SK-N-SH treated with all-trans-retinoic acid at 6 μM for 48 hours (cell line): ENCODE measurements around the gene RNGTT.

ENCODE experiments used
- ATAC-seq: fragments of 200-7000 bp; cut with Tn5 transposase; 3 replicates; pipeline ENCODE4 v1.9.1; 2020; ENCODE audit warnings: mild to moderate bottlenecking, moderate library complexity
- ARNTL ChIP-seq: fragments of 450-650 bp; formaldehyde crosslinking; IDR thresholded peaks from 2 replicates; pipeline ENCODE4 v1.5.0; 2020; ENCODE audit warnings: low read depth, mild to moderate bottlenecking, moderate library complexity, borderline replicate concordance
- BACH2 ChIP-seq: fragments of 250-450 bp; sonication (Bioruptor Pico); IDR thresholded peaks from 2 replicates; pipeline ENCODE4 v1.9.0; 2021; ENCODE audit warnings: mild to moderate bottlenecking, borderline replicate concordance
- CSDC2 ChIP-seq: fragments of 250-450 bp; sonication (Bioruptor Pico); IDR thresholded peaks from 2 replicates; pipeline ENCODE4 v1.5.0; 2020; ENCODE audit warnings: mild to moderate bottlenecking, moderate library complexity
- ESRRG ChIP-seq: fragments of 250-450 bp; sonication (Bioruptor Pico); IDR thresholded peaks from 2 replicates; pipeline ENCODE4 v1.6.1; 2021; ENCODE audit warnings: mild to moderate bottlenecking
- GLIS3 ChIP-seq: fragments of 250-450 bp; sonication (Bioruptor Pico); IDR thresholded peaks from 2 replicates; pipeline ENCODE4 v1.5.0; 2020; ENCODE audit warnings: mild to moderate bottlenecking, moderate library complexity
- ISL1 ChIP-seq: fragments of 250-450 bp; sonication (Bioruptor Pico); IDR thresholded peaks from 2 replicates; pipeline ENCODE4 v2.1.2; 2022; ENCODE audit warnings: mild to moderate bottlenecking, moderate library complexity
- PPARA ChIP-seq: fragments of 250-450 bp; sonication (Bioruptor Pico); IDR thresholded peaks from 2 replicates; pipeline ENCODE4 v1.5.0; 2020; ENCODE audit warnings: mild to moderate bottlenecking, borderline replicate concordance
- RARB ChIP-seq: fragments of 250-450 bp; sonication (Bioruptor Pico); IDR thresholded peaks from 2 replicates; pipeline ENCODE4 v1.8.0; 2021; ENCODE audit warnings: mild to moderate bottlenecking, moderate library complexity
- SNAI2 ChIP-seq: fragments of 250-450 bp; sonication (Bioruptor Pico); IDR thresholded peaks from 2 replicates; pipeline ENCODE4 v1.5.0; 2020; ENCODE audit warnings: mild to moderate bottlenecking, moderate library complexity
- TCF4 ChIP-seq: fragments of 250-450 bp; sonication (Bioruptor Pico); IDR thresholded peaks from 2 replicates; pipeline ENCODE4 v1.8.0; 2021; ENCODE audit warnings: mild to moderate bottlenecking, moderate library complexity, borderline replicate concordance
- TOX ChIP-seq: fragments of 250-450 bp; sonication (Bioruptor Pico); IDR thresholded peaks from 2 replicates; pipeline ENCODE4 v1.8.0; 2021; ENCODE audit warnings: mild to moderate bottlenecking, moderate library complexity, borderline replicate concordance
- ZC3H10 ChIP-seq: fragments of 250-450 bp; sonication (Bioruptor Pico); IDR thresholded peaks from 2 replicates; pipeline ENCODE4 v1.5.1; 2021; ENCODE audit warnings: mild to moderate bottlenecking, moderate library complexity
- ZFP3 ChIP-seq: fragments of 250-450 bp; sonication (Bioruptor Pico); IDR thresholded peaks from 2 replicates; pipeline ENCODE4 v1.5.0; 2020; ENCODE audit warnings: mild to moderate bottlenecking, moderate library complexity
- ZFP30 ChIP-seq: fragments of 450-650 bp; formaldehyde crosslinking; IDR thresholded peaks from 2 replicates; pipeline ENCODE4 v1.5.0; 2022; ENCODE audit warnings: mild to moderate bottlenecking, moderate library complexity
- ZNF565 ChIP-seq: fragments of 450-650 bp; formaldehyde crosslinking; conservative IDR thresholded peaks from 2 replicates; pipeline ENCODE4 v1.5.0; 2020; ENCODE audit warnings: low read depth, mild to moderate bottlenecking, moderate library complexity
- ZNF70 ChIP-seq: fragments of 450-650 bp; formaldehyde crosslinking; IDR thresholded peaks from 2 replicates; pipeline ENCODE4 v1.5.0; 2020; ENCODE audit warnings: mild to moderate bottlenecking, moderate library complexity
- ZNF8 ChIP-seq: fragments of 450-650 bp; formaldehyde crosslinking; IDR thresholded peaks from 2 replicates; pipeline ENCODE4 v1.5.0; 2020; ENCODE audit warnings: mild to moderate bottlenecking, moderate library complexity
- TF ChIP-seq, protein P1 (sequence below): fragments of 250-450 bp; sonication (Bioruptor Pico); IDR thresholded peaks from 2 replicates; pipeline ENCODE4 v1.5.1; 2021; ENCODE audit warnings: mild to moderate bottlenecking, moderate library complexity
- TF ChIP-seq, protein P2 (sequence below): fragments of 250-450 bp; sonication (Bioruptor Pico); IDR thresholded peaks from 2 replicates; pipeline ENCODE4 v1.5.1; 2020; ENCODE audit warnings: low read depth, mild to moderate bottlenecking, moderate library complexity
- TF ChIP-seq, protein P3 (sequence below): fragments of 250-450 bp; sonication (Bioruptor Pico); IDR thresholded peaks from 2 replicates; pipeline ENCODE4 v1.5.0; 2020; ENCODE audit warnings: mild to moderate bottlenecking, moderate library complexity
- TF ChIP-seq, protein P4 (sequence below): fragments of 250-450 bp; sonication (Bioruptor Pico); IDR thresholded peaks from 2 replicates; pipeline ENCODE4 v1.8.0; 2020; ENCODE audit warnings: mild to moderate bottlenecking, moderate library complexity, borderline replicate concordance

Gene RNGTT

DNA sequence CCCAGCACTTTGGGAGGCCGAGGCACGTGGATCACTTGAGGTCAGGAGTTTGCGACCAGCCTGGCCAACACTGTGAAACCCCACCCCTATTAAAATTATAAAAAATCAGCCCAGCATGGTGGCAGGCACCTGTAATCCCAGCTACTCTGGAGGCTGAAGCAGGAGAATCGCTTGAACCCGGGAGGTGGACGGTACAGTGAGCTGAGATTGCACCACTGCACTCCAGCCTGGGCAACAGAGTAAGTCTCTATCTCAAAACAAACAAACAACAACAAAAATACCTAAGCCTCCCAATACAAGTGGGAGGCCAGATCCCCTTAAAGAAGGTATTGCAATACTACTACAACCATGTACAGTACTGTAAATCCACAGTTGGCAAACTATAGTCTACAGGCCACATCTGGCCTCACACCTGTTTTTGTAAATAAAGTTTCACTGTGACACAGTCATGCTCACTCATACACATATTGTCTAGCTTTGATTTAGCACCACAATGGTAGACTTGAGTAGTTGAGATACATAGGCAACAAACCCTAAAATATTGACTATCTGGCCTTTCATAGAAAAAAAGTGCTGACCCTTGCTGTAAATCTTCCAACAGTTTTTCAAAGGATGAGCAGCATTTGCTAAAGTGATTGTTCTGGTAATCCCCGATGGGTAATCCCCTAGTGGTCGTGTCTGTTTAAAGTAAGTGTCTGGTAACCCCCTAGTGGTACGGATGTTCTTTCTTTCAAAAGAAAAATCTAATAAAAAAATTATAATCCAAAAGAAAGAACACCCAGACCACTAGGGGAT lies 202.0 kb downstream of the RNGTT start:
- TF ChIP-seq ZC3H10 (CRISPR knock-in tag) (no peak), ZNF70 (CRISPR knock-in tag) (no peak), ZFP3 (CRISPR knock-in tag) (no peak), ISL1 (no peak), GLIS3 (CRISPR knock-in tag) (no peak), ZNF8 (no peak), RARB (CRISPR knock-in tag) (no peak), ARNTL (CRISPR knock-in tag) (no peak), TCF4 (no peak), ZFP30 (CRISPR knock-in tag) (no peak), TOX (CRISPR knock-in tag) (no peak), CSDC2 (CRISPR knock-in tag) (no peak)
- TF ChIP-seq, protein P1, sequence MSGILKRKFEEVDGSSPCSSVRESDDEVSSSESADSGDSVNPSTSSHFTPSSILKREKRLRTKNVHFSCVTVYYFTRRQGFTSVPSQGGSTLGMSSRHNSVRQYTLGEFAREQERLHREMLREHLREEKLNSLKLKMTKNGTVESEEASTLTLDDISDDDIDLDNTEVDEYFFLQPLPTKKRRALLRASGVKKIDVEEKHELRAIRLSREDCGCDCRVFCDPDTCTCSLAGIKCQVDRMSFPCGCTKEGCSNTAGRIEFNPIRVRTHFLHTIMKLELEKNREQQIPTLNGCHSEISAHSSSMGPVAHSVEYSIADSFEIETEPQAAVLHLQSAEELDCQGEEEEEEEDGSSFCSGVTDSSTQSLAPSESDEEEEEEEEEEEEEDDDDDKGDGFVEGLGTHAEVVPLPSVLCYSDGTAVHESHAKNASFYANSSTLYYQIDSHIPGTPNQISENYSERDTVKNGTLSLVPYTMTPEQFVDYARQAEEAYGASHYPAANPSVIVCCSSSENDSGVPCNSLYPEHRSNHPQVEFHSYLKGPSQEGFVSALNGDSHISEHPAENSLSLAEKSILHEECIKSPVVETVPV (CRISPR knock-in tag): no peak
- TF ChIP-seq, protein P2, sequence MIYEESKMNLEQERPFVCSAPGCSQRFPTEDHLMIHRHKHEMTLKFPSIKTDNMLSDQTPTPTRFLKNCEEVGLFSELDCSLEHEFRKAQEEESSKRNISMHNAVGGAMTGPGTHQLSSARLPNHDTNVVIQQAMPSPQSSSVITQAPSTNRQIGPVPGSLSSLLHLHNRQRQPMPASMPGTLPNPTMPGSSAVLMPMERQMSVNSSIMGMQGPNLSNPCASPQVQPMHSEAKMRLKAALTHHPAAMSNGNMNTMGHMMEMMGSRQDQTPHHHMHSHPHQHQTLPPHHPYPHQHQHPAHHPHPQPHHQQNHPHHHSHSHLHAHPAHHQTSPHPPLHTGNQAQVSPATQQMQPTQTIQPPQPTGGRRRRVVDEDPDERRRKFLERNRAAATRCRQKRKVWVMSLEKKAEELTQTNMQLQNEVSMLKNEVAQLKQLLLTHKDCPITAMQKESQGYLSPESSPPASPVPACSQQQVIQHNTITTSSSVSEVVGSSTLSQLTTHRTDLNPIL (CRISPR knock-in tag): no peak
- TF ChIP-seq, protein P3, sequence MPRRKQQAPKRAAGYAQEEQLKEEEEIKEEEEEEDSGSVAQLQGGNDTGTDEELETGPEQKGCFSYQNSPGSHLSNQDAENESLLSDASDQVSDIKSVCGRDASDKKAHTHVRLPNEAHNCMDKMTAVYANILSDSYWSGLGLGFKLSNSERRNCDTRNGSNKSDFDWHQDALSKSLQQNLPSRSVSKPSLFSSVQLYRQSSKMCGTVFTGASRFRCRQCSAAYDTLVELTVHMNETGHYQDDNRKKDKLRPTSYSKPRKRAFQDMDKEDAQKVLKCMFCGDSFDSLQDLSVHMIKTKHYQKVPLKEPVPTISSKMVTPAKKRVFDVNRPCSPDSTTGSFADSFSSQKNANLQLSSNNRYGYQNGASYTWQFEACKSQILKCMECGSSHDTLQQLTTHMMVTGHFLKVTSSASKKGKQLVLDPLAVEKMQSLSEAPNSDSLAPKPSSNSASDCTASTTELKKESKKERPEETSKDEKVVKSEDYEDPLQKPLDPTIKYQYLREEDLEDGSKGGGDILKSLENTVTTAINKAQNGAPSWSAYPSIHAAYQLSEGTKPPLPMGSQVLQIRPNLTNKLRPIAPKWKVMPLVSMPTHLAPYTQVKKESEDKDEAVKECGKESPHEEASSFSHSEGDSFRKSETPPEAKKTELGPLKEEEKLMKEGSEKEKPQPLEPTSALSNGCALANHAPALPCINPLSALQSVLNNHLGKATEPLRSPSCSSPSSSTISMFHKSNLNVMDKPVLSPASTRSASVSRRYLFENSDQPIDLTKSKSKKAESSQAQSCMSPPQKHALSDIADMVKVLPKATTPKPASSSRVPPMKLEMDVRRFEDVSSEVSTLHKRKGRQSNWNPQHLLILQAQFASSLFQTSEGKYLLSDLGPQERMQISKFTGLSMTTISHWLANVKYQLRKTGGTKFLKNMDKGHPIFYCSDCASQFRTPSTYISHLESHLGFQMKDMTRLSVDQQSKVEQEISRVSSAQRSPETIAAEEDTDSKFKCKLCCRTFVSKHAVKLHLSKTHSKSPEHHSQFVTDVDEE: no peak

DNA sequence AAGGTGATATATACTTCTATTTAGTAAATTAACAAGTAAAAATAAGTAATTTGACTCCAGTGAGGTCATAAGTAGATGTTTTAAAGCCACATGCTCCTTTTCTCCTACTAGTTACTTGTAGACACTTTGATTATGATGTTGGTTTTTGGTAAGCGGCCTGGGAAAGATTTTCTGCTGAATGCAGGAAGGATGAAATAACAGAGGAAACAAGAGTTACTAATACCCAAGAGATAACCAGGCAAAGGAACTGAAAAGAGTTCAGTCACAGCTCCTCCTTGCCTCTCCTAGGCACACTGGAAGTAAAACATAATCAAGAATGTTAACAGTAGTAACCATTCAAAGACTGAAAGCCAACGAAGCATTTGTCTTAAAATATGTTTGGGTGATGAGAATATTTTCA lies 203.3 kb downstream of the RNGTT start:
- ATAC-seq: no peak; the same call in 2 of the 3 replicates

More for the DNA sequence above, 202.0 kb downstream of the RNGTT start:
- ATAC-seq: no peak

More for the DNA sequence above, 203.3 kb downstream of the RNGTT start:
- TF ChIP-seq ESRRG (CRISPR knock-in tag) (no peak), BACH2 (CRISPR knock-in tag) (no peak), ISL1 (no peak), ZNF70 (CRISPR knock-in tag) (no peak), ZFP30 (CRISPR knock-in tag) (no peak), SNAI2 (CRISPR knock-in tag) (no peak), GLIS3 (CRISPR knock-in tag) (no peak), TOX (CRISPR knock-in tag) (no peak), PPARA (CRISPR knock-in tag) (no peak), ZNF565 (no peak), ZC3H10 (CRISPR knock-in tag) (no peak), RARB (CRISPR knock-in tag) (no peak), ZFP3 (CRISPR knock-in tag) (no peak), TCF4 (no peak), ARNTL (CRISPR knock-in tag) (no peak)
- TF ChIP-seq, protein P2 (CRISPR knock-in tag): no peak
- TF ChIP-seq, protein P4, sequence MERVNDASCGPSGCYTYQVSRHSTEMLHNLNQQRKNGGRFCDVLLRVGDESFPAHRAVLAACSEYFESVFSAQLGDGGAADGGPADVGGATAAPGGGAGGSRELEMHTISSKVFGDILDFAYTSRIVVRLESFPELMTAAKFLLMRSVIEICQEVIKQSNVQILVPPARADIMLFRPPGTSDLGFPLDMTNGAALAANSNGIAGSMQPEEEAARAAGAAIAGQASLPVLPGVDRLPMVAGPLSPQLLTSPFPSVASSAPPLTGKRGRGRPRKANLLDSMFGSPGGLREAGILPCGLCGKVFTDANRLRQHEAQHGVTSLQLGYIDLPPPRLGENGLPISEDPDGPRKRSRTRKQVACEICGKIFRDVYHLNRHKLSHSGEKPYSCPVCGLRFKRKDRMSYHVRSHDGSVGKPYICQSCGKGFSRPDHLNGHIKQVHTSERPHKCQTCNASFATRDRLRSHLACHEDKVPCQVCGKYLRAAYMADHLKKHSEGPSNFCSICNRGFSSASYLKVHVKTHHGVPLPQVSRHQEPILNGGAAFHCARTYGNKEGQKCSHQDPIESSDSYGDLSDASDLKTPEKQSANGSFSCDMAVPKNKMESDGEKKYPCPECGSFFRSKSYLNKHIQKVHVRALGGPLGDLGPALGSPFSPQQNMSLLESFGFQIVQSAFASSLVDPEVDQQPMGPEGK: no peak
- TF ChIP-seq, protein P1 (CRISPR knock-in tag): no peak
- TF ChIP-seq, protein P3: no peak
